Measurements from ENCODE around the gene IMMP2L. TPM values are rescaled to one million over a fixed set of nuclear protein-coding genes. Genes with fewer than 3 reads are reported as not detected.

The IMMP2L gene
- total and polyA plus RNA-seq, 4 donors, result 7.3 to 21.1 (median 12.4) TPM

GRCh38 chr7:111174510-111174909 lies 387.8 kb downstream of the IMMP2L start:
- Histone ChIP-seq H3K27ac (ENCODE audit: low read depth in 1 of 2, low read length in 2 of 2) (no peak overlapping the region), H3K4me1 (ENCODE audit: control insufficient read depth in 4 of 4, insufficient read depth in 4 of 4, low read length in 3 of 4) (no peaks in the 10 kb centered on the region), H3K4me3 (ENCODE audit: low read depth in 1 of 3, low read length in 3 of 3) (no peak overlapping the region), H3K27me3 (ENCODE audit: control insufficient read depth in 4 of 4, insufficient read depth in 4 of 4, low read length in 3 of 4) (no peaks in the 10 kb centered on the region), H3K9me3 (ENCODE audit: control insufficient read depth in 4 of 4, low read length in 3 of 4) (peaks cover 0 to 3% (median 0%) of the 10 kb centered on the region in 4 donors), H3K36me3 (ENCODE audit: control insufficient read depth in 4 of 4, insufficient read depth in 3 of 4, low read depth in 1 of 4, low read length in 3 of 4) (peaks cover 0 to 2% (median 1%) of the 10 kb centered on the region in 4 donors), H3K9ac (ENCODE audit: low read depth in 1 of 2, low read length in 2 of 2) (no peak overlapping the region)
- DNase-seq (ENCODE audit: low spot score), result no peak
- WGBS, result 89% methylated on average over 3 of the region's 3 CpGs
- TF ChIP-seq ATF3 (IDR thresholded peaks at IDR 0.05) (no peak), CTCF (IDR thresholded peaks at IDR 0.05; ENCODE audit: low read depth, low read length, missing input control) (no peak), YY1 (IDR thresholded peaks at IDR 0.05) (no peak), REST (IDR thresholded peaks at IDR 0.05) (no peak), MAX (IDR thresholded peaks at IDR 0.05) (no peak), JUND (IDR thresholded peaks at IDR 0.05) (no peak), HNF4A (conservative IDR thresholded peaks at IDR 0.05) (no peak), GABPA (IDR thresholded peaks at IDR 0.05 in 1 of 2, conservative IDR thresholded peaks at IDR 0.05 in 1 of 2) (no peak), FOXA1 (IDR thresholded peaks at IDR 0.05) (no peak), ZBTB33 (IDR thresholded peaks at IDR 0.05) (no peak), NR2F2 (IDR thresholded peaks at IDR 0.05) (no peak), HNF4G (IDR thresholded peaks at IDR 0.05) (no peak), EGR1 (IDR thresholded peaks at IDR 0.05; ENCODE audit: low read depth in 2 of 2) (no peak), RXRA (IDR thresholded peaks at IDR 0.05) (no peak)

- Histone ChIP-seq H3K27ac (ENCODE audit: low read depth in 1 of 2, low read length in 2 of 2) (no peak overlapping the region), H3K9me3 (ENCODE audit: control insufficient read depth in 4 of 4, low read length in 3 of 4) (no peaks in the 10 kb centered on the region), H3K27me3 (ENCODE audit: control insufficient read depth in 4 of 4, insufficient read depth in 4 of 4, low read length in 3 of 4) (no peaks in the 10 kb centered on the region), H3K4me1 (ENCODE audit: control insufficient read depth in 4 of 4, insufficient read depth in 4 of 4, low read length in 3 of 4) (no peaks in the 10 kb centered on the region), H3K36me3 (ENCODE audit: control insufficient read depth in 4 of 4, insufficient read depth in 3 of 4, low read depth in 1 of 4, low read length in 3 of 4) (no peaks in the 10 kb centered on the region), H3K4me3 (ENCODE audit: low read depth in 1 of 3, low read length in 3 of 3) (no peak overlapping the region), H3K9ac (ENCODE audit: low read depth in 1 of 2, low read length in 2 of 2) (no peak overlapping the region)
- DNase-seq (ENCODE audit: low spot score), result no peak
- WGBS, result 91% methylated on average over 2 of the region's 2 CpGs
- no peak for TF ChIP-seq HNF4A (conservative IDR thresholded peaks at IDR 0.05)
- TF ChIP-seq EGR1 (IDR thresholded peaks at IDR 0.05; ENCODE audit: low read depth in 2 of 2), result no peak
- TF ChIP-seq SP1 (IDR thresholded peaks at IDR 0.05), result no peak
- TF ChIP-seq FOXA2 (IDR thresholded peaks at IDR 0.05), result no peak
- no peak for TF ChIP-seq NR2F2 (IDR thresholded peaks at IDR 0.05)
- TF ChIP-seq HNF4G (IDR thresholded peaks at IDR 0.05), result no peak
- TF ChIP-seq YY1 (IDR thresholded peaks at IDR 0.05), result no peak
- TF ChIP-seq ATF3 (IDR thresholded peaks at IDR 0.05), result no peak
- TF ChIP-seq RAD21 (IDR thresholded peaks at IDR 0.05), result no peak
Observed at GRCh38 chr7:111173990-111174389, 388.3 kb downstream of the IMMP2L start.

Measured in liver (tissue), 9 donors.